Spleen (tissue), 11 donors: ENCODE results near the gene HOXC6. TPM values are rescaled to one million over a fixed set of nuclear protein-coding genes. Genes with fewer than 3 reads are reported as not detected.

Experiments used
- DNase-seq: peaks from one replicate; pipeline ENCODE4 v3.0.0-alpha.2; 2020
- H3K27ac ChIP-seq, 8 donors: fragments of 200-600 bp; sonication (generic) in 7 of 8; 1 replicate in 4 of 8; 2 replicates in 4 of 8; pipeline versions ENCODE4 v1.5.0 to v1.8.0; 2016 to 2021; ENCODE audit warnings: inconsistent platforms in 4 of 8, mild to moderate bottlenecking in 4 of 8, moderate library complexity in 1 of 8
- H3K27me3 ChIP-seq, 7 donors: fragments of 200-600 bp; sonication (generic) in 6 of 7; replicated peaks in 1 of 7; 1 replicate in 4 of 7; 2 replicates in 3 of 7; pipeline versions ENCODE4 v1.5.0 to v1.8.0; 2016 to 2021; ENCODE audit warnings: inconsistent platforms in 3 of 7, mild to moderate bottlenecking in 1 of 7
- H3K36me3 ChIP-seq, 6 donors: fragments of 200-600 bp; sonication (generic) in 5 of 6; 1 replicate in 4 of 6; 2 replicates in 2 of 6; pipeline versions ENCODE4 v1.5.0 to v1.8.0; 2016 to 2021; ENCODE audit warnings: inconsistent platforms in 2 of 6
- H3K4me1 ChIP-seq, 6 donors: fragments of 200-600 bp; sonication (generic) in 5 of 6; 1 replicate in 3 of 6; 2 replicates in 3 of 6; pipeline versions ENCODE4 v1.5.0 to v1.8.0; 2016 to 2021; ENCODE audit warnings: inconsistent platforms in 3 of 6
- H3K4me3 ChIP-seq, 8 donors: fragments of 200-600 bp; sonication (generic) in 7 of 8; 1 replicate in 4 of 8; 2 replicates in 4 of 8; pipeline versions ENCODE4 v1.5.0 to v1.8.0; 2016 to 2021; ENCODE audit warnings: inconsistent platforms in 4 of 8, mild to moderate bottlenecking in 4 of 8, moderate library complexity in 2 of 8
- H3K9me3 ChIP-seq, 8 donors: fragments of 200-600 bp; sonication (generic) in 7 of 8; 1 replicate in 4 of 8; 2 replicates in 4 of 8; pipeline versions ENCODE4 v1.5.0 to v1.8.0; 2016 to 2021; ENCODE audit warnings: inconsistent platforms in 4 of 8
- POLR2A ChIP-seq, 3 donors: fragments of 450-650 bp; IDR thresholded peaks; one replicate each; pipeline ENCODE4 v1.5.1; 2017; ENCODE audit warnings: antibody characterized with exemption in 3 of 3, mild to moderate bottlenecking in 1 of 3
- POLR2AphosphoS5 ChIP-seq, 3 donors: sonication (generic); formaldehyde crosslinking; IDR thresholded peaks; one replicate each; pipeline ENCODE4 v1.5.1; 2017; ENCODE audit warnings: antibody characterized with exemption in 3 of 3
- WGBS, 5 donors: extraction: QIAGEN DNeasy Blood & Tissue Kit in 3 of 5; methylation state at CpG; one replicate each; pipeline versions ENCODE4 v1.1.5 to v1.1.7; 2013 to 2018; 5-methylcytosine and 5-hydroxymethylcytosine counted together
- intact Hi-C: fragments of 100-400 bp; cut with DNase I; formaldehyde crosslinking; loops from one replicate; pipeline ENCODE4 v1.15.0; 2023; ENCODE audit warnings: low total_unique reads
- polyA plus RNA-seq, 3 donors: library from polyadenylated mRNA; stranded (reverse); fragments of 200-250 nt; gene quantifications; one replicate each; pipeline ENCODE4 v1.2.1, GENCODE V29; 2013
- total RNA-seq, 7 donors: library from RNA; depleted of rRNA in 3 of 7; stranded (reverse); fragments of >200 nt in 3 of 7; fragmentation: NEBNext Ultra II Directional in 4 of 7; extraction: Animal tissue kit (Norgen Biotek cat#: 25700) in 4 of 7; gene quantifications; one replicate each; pipeline versions ENCODE4 v1.1.0 to v1.2.1, GENCODE V29; 2016 to 2021
- TF ChIP-seq, protein P1 (sequence below), 11 experiments: fragments of 200-600 bp in 7 of 11; fragments of 450-650 bp in 4 of 11; sonication (generic) in 4 of 11; IDR thresholded peaks in 8 of 11; conservative IDR thresholded peaks in 3 of 11; 1 replicate in 7 of 11; 2 replicates in 4 of 11; pipeline versions ENCODE4 v1.4.0 to v1.8.0; 2016 to 2021; ENCODE audit warnings: antibody characterized with exemption in 11 of 11, inconsistent platforms in 4 of 11, mild to moderate bottlenecking in 1 of 11
- donor health status: healthy with polysubstance abuse.
- donor health status: DM: no; HTN: no; CAD: no; lungs with moderate emphysema.
- donor health status: DM: no; HTN: no; CAD: no.
- donor health status: Bipolar disorder and iron deficiency.
- donor health status: healthy.
- donor health status: DM: no; HTN: no; CAD: no.
- donor health status: DM: yes; HTN: yes; CAD: no.

HOXC6 gene
- total and polyA plus RNA-seq, 10 donors: 0.11 to 0.52 (median 0.24) TPM; not detected in 4

DNA sequence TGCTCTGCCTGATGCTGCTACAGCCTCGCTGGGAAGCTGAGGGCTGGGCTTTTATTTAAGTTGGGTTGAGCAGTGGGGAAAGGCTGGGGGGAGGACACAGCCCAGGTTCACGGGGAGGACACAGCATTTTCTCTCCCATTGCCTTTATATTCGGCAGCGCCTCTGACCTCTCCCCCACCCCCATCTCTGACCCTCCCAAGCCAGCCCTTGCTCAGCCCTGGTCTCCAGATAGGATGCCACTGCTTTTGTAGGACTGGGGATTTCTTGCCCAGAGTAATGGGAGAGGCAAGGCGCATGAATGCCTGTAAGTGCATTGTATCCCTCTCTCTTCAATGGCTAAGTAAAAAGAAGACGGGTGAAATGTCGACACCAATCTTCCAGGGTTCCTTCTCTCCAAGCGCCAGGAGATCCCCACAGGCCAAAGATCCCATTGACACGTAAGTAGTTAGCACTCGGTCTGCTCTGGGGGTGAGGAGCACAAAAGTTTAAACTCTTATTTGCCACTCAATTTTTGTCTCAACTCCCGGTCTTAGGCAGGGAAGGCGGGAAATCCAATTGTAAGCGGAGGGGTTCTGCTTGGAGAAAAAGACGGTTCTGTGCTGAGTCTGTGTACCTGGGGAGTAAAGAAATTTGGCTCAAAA, 30.0 kb downstream of the HOXC6 start:
- DNase-seq: no peak
- H3K4me1 ChIP-seq: peaks cover 0 to 18% (median 10%) of the 10 kb centered on the region in 6 donors
- no peak overlapping the region for H3K4me3 ChIP-seq
- no peaks in the 10 kb centered on the region for H3K9me3 ChIP-seq
- H3K27me3 ChIP-seq: peaks cover 0 to 96% (median 31%) of the 10 kb centered on the region in 7 donors
- no peaks in the 10 kb centered on the region for H3K36me3 ChIP-seq
- intact Hi-C loops: no loop called here
- H3K27ac ChIP-seq: no peak overlapping the region
- TF ChIP-seq POLR2A (IDR thresholded peaks at IDR 0.05) (no peak), POLR2AphosphoS5 (IDR thresholded peaks at IDR 0.05) (no peak)
- TF ChIP-seq, protein P1, sequence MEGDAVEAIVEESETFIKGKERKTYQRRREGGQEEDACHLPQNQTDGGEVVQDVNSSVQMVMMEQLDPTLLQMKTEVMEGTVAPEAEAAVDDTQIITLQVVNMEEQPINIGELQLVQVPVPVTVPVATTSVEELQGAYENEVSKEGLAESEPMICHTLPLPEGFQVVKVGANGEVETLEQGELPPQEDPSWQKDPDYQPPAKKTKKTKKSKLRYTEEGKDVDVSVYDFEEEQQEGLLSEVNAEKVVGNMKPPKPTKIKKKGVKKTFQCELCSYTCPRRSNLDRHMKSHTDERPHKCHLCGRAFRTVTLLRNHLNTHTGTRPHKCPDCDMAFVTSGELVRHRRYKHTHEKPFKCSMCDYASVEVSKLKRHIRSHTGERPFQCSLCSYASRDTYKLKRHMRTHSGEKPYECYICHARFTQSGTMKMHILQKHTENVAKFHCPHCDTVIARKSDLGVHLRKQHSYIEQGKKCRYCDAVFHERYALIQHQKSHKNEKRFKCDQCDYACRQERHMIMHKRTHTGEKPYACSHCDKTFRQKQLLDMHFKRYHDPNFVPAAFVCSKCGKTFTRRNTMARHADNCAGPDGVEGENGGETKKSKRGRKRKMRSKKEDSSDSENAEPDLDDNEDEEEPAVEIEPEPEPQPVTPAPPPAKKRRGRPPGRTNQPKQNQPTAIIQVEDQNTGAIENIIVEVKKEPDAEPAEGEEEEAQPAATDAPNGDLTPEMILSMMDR (IDR thresholded peaks at IDR 0.05 in 8 of 11, conservative IDR thresholded peaks at IDR 0.05 in 3 of 11): no peak
- 46 to 69% (median 65%) methylated on average over 14 of the region's 14 CpGs for WGBS, 5 donors

DNA sequence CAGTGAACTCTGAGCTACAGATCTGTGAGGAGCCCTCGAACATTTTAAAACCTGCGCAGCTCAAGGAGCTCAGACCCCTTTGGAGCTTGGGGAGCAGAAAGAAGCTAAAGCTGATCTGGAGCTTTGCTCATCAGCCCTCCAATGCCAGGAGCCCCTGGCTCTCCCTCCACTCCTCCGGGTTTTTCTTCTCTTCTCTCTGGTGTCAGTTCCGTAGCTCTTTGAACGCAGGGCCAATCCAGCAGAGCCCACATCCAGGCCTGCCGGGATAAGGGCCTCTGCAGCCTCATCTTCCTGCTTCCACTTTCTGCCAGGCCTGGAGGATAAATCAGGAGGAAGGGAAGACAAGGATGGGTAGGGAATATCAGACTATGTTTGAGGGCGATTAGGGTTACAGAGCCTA, 31.4 kb downstream of the HOXC6 start:
- Histone ChIP-seq H3K4me3 (no peak overlapping the region), H3K9me3 (no peaks in the 10 kb centered on the region), H3K36me3 (no peaks in the 10 kb centered on the region), H3K27ac (no peak overlapping the region), H3K4me1 (peaks cover 0 to 4% (median 3%) of the 10 kb centered on the region in 6 donors), H3K27me3 (peaks cover 0 to 95% (median 35%) of the 10 kb centered on the region in 7 donors)
- DNase-seq: no peak
- TF ChIP-seq POLR2A (IDR thresholded peaks at IDR 0.05) (no peak), POLR2AphosphoS5 (IDR thresholded peaks at IDR 0.05) (no peak)
- TF ChIP-seq, protein P1 (IDR thresholded peaks at IDR 0.05 in 8 of 11, conservative IDR thresholded peaks at IDR 0.05 in 3 of 11): no peak
- intact Hi-C loops: no loop called here
- WGBS, 5 donors: 31 to 55% (median 54%) methylated on average over 7 of the region's 7 CpGs

DNA sequence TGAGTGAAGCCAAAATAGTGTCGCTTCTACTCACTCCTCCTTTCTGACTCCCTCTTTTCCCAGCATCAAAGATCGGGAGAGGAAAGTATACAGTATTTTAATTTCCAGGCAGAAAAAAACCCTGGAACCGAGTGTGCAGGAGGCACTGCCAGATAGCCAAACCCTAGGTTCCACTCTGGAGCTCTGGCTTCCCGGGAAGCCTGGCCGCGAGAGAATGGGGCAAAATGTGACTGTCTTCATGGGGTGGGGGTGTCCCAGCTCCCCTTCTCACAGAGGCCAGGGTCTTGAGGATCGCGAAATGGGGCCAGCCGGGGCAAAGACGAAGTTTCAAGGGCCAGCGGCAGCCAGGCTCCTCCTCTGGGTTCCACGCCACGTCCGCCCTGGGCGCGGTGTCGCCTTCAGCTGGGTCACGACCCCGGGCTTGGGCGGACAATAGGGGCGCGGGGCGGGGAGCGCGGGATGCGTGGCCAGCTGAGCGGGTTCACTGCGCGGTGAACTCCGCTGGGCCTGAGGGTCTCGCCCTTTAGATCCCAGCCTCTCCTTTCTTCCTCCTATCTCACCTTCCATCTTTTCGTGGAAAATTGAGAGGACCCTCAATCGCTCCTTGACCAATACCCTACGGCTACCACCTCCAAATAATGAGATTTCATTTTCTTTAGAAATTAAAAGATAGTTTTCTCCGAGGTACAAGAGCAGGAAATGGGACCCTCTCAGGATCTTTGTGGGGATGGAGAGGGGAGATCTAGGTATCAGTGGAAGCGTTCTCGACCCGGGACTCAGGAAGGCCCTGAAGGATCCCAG, 32.1 kb downstream of the HOXC6 start:
- Histone ChIP-seq H3K27me3 (peaks cover 0 to 95% (median 33%) of the 10 kb centered on the region in 7 donors), H3K4me1 (no peaks in the 10 kb centered on the region), H3K9me3 (no peaks in the 10 kb centered on the region), H3K27ac (no peak overlapping the region), H3K36me3 (no peaks in the 10 kb centered on the region), H3K4me3 (no peak overlapping the region)
- no peak for DNase-seq
- WGBS, 5 donors: 24 to 57% (median 35%) methylated on average over 31 to 38 of the region's 38 CpGs
- intact Hi-C loops: no loop called here
- TF ChIP-seq, protein P1 (IDR thresholded peaks at IDR 0.05 in 8 of 11, conservative IDR thresholded peaks at IDR 0.05 in 3 of 11): no peak
- TF ChIP-seq POLR2AphosphoS5 (IDR thresholded peaks at IDR 0.05) (no peak), POLR2A (IDR thresholded peaks at IDR 0.05) (no peak)
